A549 (cell line): ENCODE data around the gene TTC19. TPM values are rescaled to one million over a fixed set of nuclear protein-coding genes. Genes with fewer than 3 reads are reported as not detected.

Experiments
- ATAC-seq, 2 experiments: fragments of 200-7000 bp in 1 of 2; fragments of >200 bp in 1 of 2; cut with Nextera tagmentation in 1 of 2; cut with Tn5 transposase in 1 of 2; 3 replicates each; pipeline versions ENCODE4 v1.8.0 to v1.9.1; 2018 to 2020; ENCODE audit warnings: mild to moderate bottlenecking in 1 of 2, moderate library complexity in 1 of 2
- CTCF ChIA-PET: fragments of 300-600 bp; sonication (Branson Sonifier 250); formaldehyde crosslinking; extraction: SDS; loops from one replicate; lab custom pipeline; 2021; ENCODE audit warnings: antibody characterized with exemption, inconsistent platforms; lab: Yijun Ruan, JAX
- POLR2A ChIA-PET: fragments of 350-600 bp; formaldehyde crosslinking; extraction: SDS; loops from one replicate; lab custom pipeline; 2021; ENCODE audit warnings: antibody characterized with exemption, inconsistent platforms; lab: Yijun Ruan, JAX
- DNase-seq, 2 experiments: peaks; one replicate each; pipeline versions ENCODE4 v3.0.0 to v3.0.0-alpha.2; 2011 to 2016; ENCODE audit warnings: low read depth in 1 of 2, low spot score in 1 of 2
- FAIRE-seq: peaks from 2 replicates; lab custom pipeline; 2011; peaks lifted over from hg19 to GRCh38; lab: Jason Lieb, UNC
- H3K27ac ChIP-seq, 2 experiments: fragments of >200 bp; sonication (Bioruptor Twin); formaldehyde crosslinking; 3 replicates each; pipeline ENCODE4 v1.5.1; 2016 to 2017
- H3K4me1 ChIP-seq: fragments of >200 bp; sonication (Bioruptor Twin); formaldehyde crosslinking; 3 replicates; pipeline ENCODE4 v1.6.1; 2016
- H3K4me2 ChIP-seq: fragments of >200 bp; sonication (Bioruptor Twin); formaldehyde crosslinking; 3 replicates; pipeline ENCODE4 v1.6.1; 2016
- H3K4me3 ChIP-seq: fragments of >200 bp; sonication (Bioruptor Twin); formaldehyde crosslinking; 3 replicates; pipeline ENCODE4 v1.5.1; 2016
- H3K9me3 ChIP-seq: fragments of >200 bp; sonication (Bioruptor Twin); formaldehyde crosslinking; 3 replicates; pipeline ENCODE4 v1.6.1; 2016
- HDAC2 ChIP-seq: fragments of 200-600 bp; sonication (generic); IDR thresholded peaks from 2 replicates; pipeline ENCODE4 v1.6.1; 2016
- HOXA7 ChIP-seq: fragments of 250-450 bp; sonication (Bioruptor Pico); IDR thresholded peaks from 2 replicates; pipeline ENCODE4 v1.5.0; 2020; ENCODE audit warnings: mild to moderate bottlenecking, moderate library complexity
- HOXB5 ChIP-seq: fragments of 250-450 bp; sonication (Bioruptor Pico); IDR thresholded peaks from 2 replicates; pipeline ENCODE4 v1.5.0; 2020; ENCODE audit warnings: mild to moderate bottlenecking, moderate library complexity
- JUN ChIP-seq, 2 experiments: fragments of >200 bp; sonication (Bioruptor Twin); formaldehyde crosslinking; IDR thresholded peaks; 2 replicates in 1 of 2; 3 replicates in 1 of 2; pipeline ENCODE4 v1.6.1; 2016 to 2017
- JUNB ChIP-seq: fragments of >200 bp; sonication (Bioruptor Twin); formaldehyde crosslinking; IDR thresholded peaks from 2 replicates; pipeline ENCODE4 v1.6.1; 2016
- NPAS2 ChIP-seq: fragments of 250-450 bp; sonication (Bioruptor Pico); IDR thresholded peaks from 2 replicates; pipeline ENCODE4 v1.8.0; 2022; ENCODE audit warnings: mild to moderate bottlenecking, moderate library complexity, borderline replicate concordance
- PHF8 ChIP-seq: fragments of 200-600 bp; sonication (generic); IDR thresholded peaks from 2 replicates; pipeline ENCODE4 v1.6.1; 2016; ENCODE audit warnings: low read depth, mild to moderate bottlenecking, antibody characterized with exemption, moderate library complexity, borderline replicate concordance
- POLR2AphosphoS2 ChIP-seq: conservative IDR thresholded peaks from 2 replicates; pipeline ENCODE4 v1.6.1; 2012; ENCODE audit warnings: low read length, improper control_type of control experiment, inconsistent platforms
- RARB ChIP-seq: fragments of 250-450 bp; sonication (Bioruptor Pico); IDR thresholded peaks from 2 replicates; pipeline ENCODE4 v1.8.0; 2021; ENCODE audit warnings: mild to moderate bottlenecking, moderate library complexity
- RFX5 ChIP-seq: fragments of 450-650 bp; IDR thresholded peaks from 2 replicates; pipeline ENCODE4 v1.7.1; 2014; ENCODE audit warnings: antibody characterized with exemption, mild to moderate bottlenecking, moderate library complexity
- USF2 ChIP-seq: fragments of 450-650 bp; IDR thresholded peaks from 2 replicates; pipeline ENCODE4 v1.6.1; 2014; ENCODE audit warnings: antibody characterized with exemption
- ZNF302 ChIP-seq: fragments of 250-450 bp; sonication (Bioruptor Pico); IDR thresholded peaks from 2 replicates; pipeline ENCODE4 v1.9.0; 2021; ENCODE audit warnings: inconsistent platforms, mild to moderate bottlenecking, moderate library complexity
- ZSCAN20 ChIP-seq: fragments of 250-450 bp; sonication (Bioruptor Pico); IDR thresholded peaks from 2 replicates; pipeline ENCODE4 v1.8.0; 2022; ENCODE audit warnings: mild to moderate bottlenecking, moderate library complexity
- WGBS: methylation state at CpG from one replicate; pipeline ENCODE4 v1.1.6; 2017; ENCODE audit errors: missing lambda C conversion rate; 5-methylcytosine and 5-hydroxymethylcytosine counted together
- polyA plus RNA-seq, 4 experiments: library from polyadenylated mRNA; depleted of rRNA in 3 of 4; stranded (reverse); fragments of >200 nt; fragmentation: RNase III in 1 of 4; extraction: RNeasy Plus Mini Kit Qiagen cat#74134 plus additional on column Dnase treatment in 1 of 4; gene quantifications; 2 replicates in 3 of 4; 3 replicates in 1 of 4; pipeline ENCODE4 v1.2.3, GENCODE V29; 2011 to 2017
- TF ChIP-seq, protein P1 (sequence below): fragments of >200 bp; sonication (Bioruptor Twin); formaldehyde crosslinking; IDR thresholded peaks from 2 replicates; pipeline ENCODE4 v1.6.1; 2016
- TF ChIP-seq, protein P2 (sequence below): fragments of >200 bp; sonication (Bioruptor Twin); formaldehyde crosslinking; IDR thresholded peaks from 3 replicates; pipeline ENCODE4 v1.5.1; 2016
- TF ChIP-seq, protein P3 (sequence below): fragments of >200 bp; sonication (Bioruptor Twin); formaldehyde crosslinking; IDR thresholded peaks from 3 replicates; pipeline ENCODE4 v1.6.1; 2016

Gene TTC19
- polyA plus RNA-seq, 2 of the 4 experiments (the other 2 are of a cell fraction), result 16.6 to 30.3 TPM

DNA sequence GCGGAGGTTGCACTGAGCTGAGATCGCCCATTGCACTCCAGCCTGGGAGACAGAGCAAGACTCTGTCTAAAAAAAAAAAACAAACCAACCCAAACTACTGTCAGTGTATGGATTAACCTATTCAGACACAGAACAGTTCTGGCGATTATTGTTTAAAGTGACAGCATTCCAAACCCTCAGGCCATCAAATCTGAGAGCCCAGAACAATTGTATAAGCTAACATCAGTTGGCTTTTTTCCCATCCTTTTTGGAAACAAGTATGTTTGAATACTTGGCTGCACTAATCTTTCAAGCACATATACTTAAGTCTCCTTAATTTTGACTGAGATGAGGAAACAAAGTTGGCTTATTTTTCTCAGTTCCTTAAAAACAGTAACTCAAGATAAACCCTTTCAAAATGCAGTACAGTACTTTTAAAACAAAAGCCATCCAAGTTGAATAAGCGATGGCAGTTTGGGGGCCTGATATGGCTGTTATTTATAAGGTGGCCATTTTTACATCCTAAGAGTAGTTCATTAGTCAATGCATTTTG lies 1.5 kb upstream of the TTC19 start:
- Histone ChIP-seq H3K4me2 (peak overlapping the region; percentile 70), H3K9me3 (peaks cover 21% of the 10 kb centered on the region), H3K4me3 (peak overlapping the region; percentile 95; the same call in 1 of the 3 replicates), H3K27ac (peak overlapping the region; percentile 6 to 97; a peak in 2 of 6 replicates), H3K4me1 (peaks cover 10% of the 10 kb centered on the region; the same call in 1 of the 3 replicates)
- DNase-seq (no peak), FAIRE-seq (no peak), ATAC-seq (no peak)
- 79% methylated on average over 4 of the region's 4 CpGs for WGBS
- POLR2A ChIA-PET, result interaction anchor here (1.9 to 2.5 kb wide), 2 partner anchors 39 to 53 kb away, joined by 15 to 24 read pairs; partner anchors contain the start of gene ADORA2B
- TF ChIP-seq RARB (CRISPR knock-in tag) (no peak), HDAC2 (no peak), JUNB (no peak), ZNF302 (no peak), USF2 (no peak), PHF8 (no peak), POLR2AphosphoS2 (no peak)
- TF ChIP-seq, protein P1, sequence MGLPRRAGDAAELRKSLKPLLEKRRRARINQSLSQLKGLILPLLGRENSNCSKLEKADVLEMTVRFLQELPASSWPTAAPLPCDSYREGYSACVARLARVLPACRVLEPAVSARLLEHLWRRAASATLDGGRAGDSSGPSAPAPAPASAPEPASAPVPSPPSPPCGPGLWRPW, result no peak
- TF ChIP-seq, protein P2, sequence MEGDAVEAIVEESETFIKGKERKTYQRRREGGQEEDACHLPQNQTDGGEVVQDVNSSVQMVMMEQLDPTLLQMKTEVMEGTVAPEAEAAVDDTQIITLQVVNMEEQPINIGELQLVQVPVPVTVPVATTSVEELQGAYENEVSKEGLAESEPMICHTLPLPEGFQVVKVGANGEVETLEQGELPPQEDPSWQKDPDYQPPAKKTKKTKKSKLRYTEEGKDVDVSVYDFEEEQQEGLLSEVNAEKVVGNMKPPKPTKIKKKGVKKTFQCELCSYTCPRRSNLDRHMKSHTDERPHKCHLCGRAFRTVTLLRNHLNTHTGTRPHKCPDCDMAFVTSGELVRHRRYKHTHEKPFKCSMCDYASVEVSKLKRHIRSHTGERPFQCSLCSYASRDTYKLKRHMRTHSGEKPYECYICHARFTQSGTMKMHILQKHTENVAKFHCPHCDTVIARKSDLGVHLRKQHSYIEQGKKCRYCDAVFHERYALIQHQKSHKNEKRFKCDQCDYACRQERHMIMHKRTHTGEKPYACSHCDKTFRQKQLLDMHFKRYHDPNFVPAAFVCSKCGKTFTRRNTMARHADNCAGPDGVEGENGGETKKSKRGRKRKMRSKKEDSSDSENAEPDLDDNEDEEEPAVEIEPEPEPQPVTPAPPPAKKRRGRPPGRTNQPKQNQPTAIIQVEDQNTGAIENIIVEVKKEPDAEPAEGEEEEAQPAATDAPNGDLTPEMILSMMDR, result no peak
- TF ChIP-seq, protein P3, sequence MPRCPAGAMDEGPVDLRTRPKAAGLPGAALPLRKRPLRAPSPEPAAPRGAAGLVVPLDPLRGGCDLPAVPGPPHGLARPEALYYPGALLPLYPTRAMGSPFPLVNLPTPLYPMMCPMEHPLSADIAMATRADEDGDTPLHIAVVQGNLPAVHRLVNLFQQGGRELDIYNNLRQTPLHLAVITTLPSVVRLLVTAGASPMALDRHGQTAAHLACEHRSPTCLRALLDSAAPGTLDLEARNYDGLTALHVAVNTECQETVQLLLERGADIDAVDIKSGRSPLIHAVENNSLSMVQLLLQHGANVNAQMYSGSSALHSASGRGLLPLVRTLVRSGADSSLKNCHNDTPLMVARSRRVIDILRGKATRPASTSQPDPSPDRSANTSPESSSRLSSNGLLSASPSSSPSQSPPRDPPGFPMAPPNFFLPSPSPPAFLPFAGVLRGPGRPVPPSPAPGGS, result no peak
- CTCF ChIA-PET, result interaction anchor here (0.6 to 7.7 kb wide), 18 partner anchors 9 to 175 kb away, joined by 3 to 105 read pairs (median 5); partner anchors contain the start of gene ADORA2B

- POLR2A ChIA-PET, result interaction anchor here (0.8 to 2.5 kb wide), 14 partner anchors 9 to 737 kb away, joined by 3 to 24 read pairs (median 5); partner anchors contain the start of gene ADORA2B
- whole genome bisulfite sequencing, result 4% methylated on average over 35 of the region's 64 CpGs
- Histone ChIP-seq H3K4me2 (peak overlapping the region; percentile 89), H3K4me1 (peaks cover 10% of the 10 kb centered on the region; the same call in 1 of the 3 replicates), H3K27ac (peak overlapping the region; percentile 94 to 97), H3K4me3 (peak overlapping the region; percentile 95), H3K9me3 (peaks cover 21% of the 10 kb centered on the region)
- peak in 1 of 2 experiments; percentile 21; a peak in 4 of 6 replicates for ATAC-seq
- CTCF ChIA-PET, result interaction anchor here (0.6 to 7.7 kb wide), 12 partner anchors 9 to 194 kb away, joined by 3 to 105 read pairs (median 6); partner anchors contain the start of gene ADORA2B
- peak in 1 of 2 experiments; percentile 48 for DNase-seq
- FAIRE-seq, result no peak
- TF ChIP-seq PHF8 (peak; percentile 35), ZSCAN20 (CRISPR knock-in tag) (no peak), JUN (IDR thresholded peaks at IDR 0.05) (peak; percentile 19 to 51; a peak in 4 of 5 replicates), NPAS2 (0 out of 2 replicates have a peak, but pooled peaks have one; percentile 31), HOXA7 (CRISPR knock-in tag) (0 out of 2 replicates have a peak, but pooled peaks have one; percentile 41), HOXB5 (CRISPR knock-in tag) (0 out of 2 replicates have a peak, but pooled peaks have one; percentile 45), RFX5 (no peak; the same call in 1 of the 2 replicates)
Observed at GRCh38 chr17:15999974-16000827, 577 bp downstream of the TTC19 start.
